Posterior vena cava (tissue), 2 donors: ENCODE data around the gene ANKRD13B. TPM values are rescaled to one million over a fixed set of nuclear protein-coding genes. Genes with fewer than 3 reads are reported as not detected.

Experiments
- DNase-seq: peaks from one replicate; pipeline ENCODE4 v3.0.0-alpha.2; 2020; ENCODE audit warnings: low spot score
- intact Hi-C, 2 donors: fragments of 100-400 bp; cut with DNase I; formaldehyde crosslinking; loops; one replicate each; pipeline versions ENCODE4 v1.14.1 to v1.14.2; 2022 to 2023
- total RNA-seq, 2 donors: library from RNA; stranded (reverse); fragmentation: NEBNext Ultra II Directional; extraction: Animal tissue kit (Norgen Biotek cat#: 25700); gene quantifications; one replicate each; pipeline ENCODE4 v1.2.1, GENCODE V29; 2021
- donor health status: DM: yes; HTN: yes; CAD: no.
- donor health status: DM: yes; HTN: yes; CAD: no.

Gene ANKRD13B
- total RNA-seq, 2 donors from 2014 or later: 11.2 to 11.5 TPM

DNA sequence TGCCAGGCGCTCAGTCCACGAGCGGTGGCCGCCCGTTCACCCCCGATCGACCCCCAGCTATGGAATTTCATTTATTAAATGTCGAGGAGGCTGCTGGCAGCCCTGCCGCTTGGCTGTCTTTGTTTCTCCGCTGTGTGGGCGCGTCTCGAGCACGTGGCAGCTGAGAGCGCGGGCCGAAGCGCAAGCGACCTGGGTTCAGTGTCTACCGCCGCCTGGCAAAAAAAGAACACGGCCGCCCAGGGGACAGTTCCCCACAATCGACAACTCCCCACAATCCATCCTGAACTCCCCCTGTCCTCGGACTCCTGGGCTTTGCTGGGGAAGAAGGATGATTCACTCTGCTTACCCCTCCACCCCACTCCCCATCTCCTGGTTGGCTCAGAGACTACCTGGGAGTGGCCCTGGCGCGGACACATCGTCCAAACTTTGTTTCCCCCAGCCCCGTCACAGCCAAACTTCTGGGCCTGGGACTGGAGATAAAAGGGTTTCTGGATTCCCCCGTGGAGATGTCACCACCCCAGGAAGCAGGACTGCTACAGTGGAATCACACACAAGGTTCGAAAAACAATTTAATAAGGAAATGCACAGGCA is 1.7 kb upstream of the ANKRD13B start:
- DNase-seq: peak; percentile 93
- intact Hi-C loops: no loop called here

DNA sequence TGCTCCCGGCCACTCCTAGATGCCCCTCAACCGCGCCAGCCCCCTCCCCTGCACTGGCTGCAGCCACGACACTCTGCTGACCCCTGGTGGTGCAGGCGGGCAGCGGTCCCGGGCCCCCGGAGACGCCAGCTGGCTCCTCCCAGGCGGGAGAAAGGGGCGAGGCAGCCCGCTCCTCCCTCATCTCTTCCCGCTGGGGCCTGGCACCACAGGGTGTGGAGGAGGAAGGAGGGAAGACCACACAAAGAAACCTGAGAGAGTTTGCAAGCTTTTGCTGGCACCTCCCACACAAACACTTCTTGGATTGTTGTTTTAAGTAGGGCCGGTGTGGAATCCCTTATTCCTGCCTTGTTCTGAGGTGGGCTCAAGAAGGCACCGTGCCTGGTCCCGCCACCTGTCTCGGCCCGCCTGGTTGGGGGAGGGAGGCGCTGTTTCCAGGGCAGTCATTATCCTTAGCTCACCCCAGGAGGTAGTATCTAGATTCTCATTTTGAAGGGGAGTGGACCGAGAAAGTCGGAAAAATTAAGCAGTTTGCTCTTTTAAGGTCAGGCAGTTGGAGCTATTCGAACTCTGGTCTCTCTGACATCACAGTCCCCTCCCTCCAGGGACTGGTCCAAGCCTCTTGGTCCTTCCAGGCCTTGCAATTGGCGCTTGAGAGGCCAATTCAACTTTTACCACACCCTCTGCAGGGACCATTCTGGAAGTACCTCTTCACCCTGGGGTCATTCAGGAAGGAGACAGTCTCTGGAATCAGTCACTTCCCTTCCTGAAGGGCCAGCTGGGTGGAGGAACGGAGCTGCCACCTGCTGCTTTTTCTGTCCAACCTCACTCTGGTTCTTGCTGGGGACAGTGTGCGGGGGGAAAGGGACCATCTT is 959 bp upstream of the ANKRD13B start:
- intact Hi-C loops: no loop called here
- peak; percentile 95 for DNase-seq

DNA sequence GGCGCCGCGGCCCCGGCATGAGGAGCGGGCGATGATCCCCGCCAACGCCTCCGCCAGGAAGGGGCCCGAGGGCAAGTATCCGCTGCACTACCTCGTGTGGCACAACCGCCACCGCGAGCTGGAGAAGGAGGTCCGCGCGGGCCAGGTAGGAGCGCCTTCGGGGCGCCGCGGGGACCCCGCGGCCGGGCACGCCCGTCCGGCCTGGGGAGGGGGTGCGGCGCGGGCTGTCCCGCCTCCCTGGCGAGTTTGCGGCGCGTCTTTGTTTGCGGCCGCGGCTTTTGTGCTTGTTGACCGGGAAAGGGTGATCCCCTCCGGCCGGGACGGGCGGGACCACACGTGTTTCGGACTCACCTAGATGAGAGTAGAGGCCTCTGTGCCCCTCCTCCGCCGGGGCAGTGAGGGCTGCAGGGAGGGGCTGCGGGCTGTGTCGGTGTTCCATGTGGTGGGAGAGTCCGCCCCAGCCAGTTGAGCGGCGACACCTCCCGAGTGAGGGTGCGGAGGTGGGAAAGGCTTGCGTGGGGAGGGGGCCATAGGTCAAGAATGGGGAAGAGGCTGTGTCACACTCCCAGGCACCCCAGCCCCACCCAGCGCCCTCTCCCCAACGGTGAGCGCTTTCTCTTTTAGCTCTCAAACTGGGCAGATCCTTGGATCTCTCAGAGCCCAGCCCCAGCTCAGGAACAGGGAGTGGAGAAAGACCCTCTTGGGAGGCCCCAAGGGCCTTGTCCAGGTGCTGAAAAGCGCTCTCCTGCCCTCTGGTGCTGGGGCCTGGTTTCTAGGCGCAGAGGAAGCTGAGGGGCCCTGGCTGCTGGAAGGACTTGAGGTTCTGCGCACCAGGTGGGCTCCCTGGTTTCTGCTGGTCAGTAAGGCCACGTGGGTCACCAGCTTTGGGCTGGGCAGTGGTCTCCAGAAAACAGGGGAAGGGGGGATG is 923 bp downstream of the ANKRD13B start:
- no peak for DNase-seq
- intact Hi-C loops: no loop called here

DNA sequence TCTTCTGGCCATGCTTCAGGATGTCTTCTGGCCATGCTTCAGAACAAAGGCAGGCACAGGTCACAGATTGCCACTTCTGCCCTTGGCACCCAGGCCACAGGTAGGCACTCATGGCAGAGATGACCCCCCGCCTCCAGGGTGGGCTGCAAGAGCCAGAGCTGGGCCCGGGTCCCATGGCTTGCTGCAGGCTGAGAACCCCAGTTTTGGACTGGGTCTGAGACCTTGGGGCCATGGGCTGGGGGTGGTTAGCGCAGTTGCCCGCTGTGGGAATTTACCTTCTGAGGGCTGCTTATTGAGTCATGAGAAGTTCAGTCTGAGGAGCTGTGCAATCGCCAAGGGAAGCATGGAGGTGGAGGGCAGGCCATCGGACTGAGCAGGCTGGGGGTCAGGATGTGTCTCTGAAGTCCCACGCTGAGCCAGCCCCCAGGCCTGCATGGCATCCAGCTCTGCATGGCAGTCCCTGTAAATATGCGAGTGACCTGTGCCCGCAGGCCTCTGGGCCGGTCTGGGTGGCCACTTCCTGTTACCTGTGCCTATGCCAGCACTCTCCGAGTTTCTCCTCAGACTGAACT is 1.7 kb downstream of the ANKRD13B start:
- DNase-seq: no peak
- intact Hi-C loops: no loop called here

DNA sequence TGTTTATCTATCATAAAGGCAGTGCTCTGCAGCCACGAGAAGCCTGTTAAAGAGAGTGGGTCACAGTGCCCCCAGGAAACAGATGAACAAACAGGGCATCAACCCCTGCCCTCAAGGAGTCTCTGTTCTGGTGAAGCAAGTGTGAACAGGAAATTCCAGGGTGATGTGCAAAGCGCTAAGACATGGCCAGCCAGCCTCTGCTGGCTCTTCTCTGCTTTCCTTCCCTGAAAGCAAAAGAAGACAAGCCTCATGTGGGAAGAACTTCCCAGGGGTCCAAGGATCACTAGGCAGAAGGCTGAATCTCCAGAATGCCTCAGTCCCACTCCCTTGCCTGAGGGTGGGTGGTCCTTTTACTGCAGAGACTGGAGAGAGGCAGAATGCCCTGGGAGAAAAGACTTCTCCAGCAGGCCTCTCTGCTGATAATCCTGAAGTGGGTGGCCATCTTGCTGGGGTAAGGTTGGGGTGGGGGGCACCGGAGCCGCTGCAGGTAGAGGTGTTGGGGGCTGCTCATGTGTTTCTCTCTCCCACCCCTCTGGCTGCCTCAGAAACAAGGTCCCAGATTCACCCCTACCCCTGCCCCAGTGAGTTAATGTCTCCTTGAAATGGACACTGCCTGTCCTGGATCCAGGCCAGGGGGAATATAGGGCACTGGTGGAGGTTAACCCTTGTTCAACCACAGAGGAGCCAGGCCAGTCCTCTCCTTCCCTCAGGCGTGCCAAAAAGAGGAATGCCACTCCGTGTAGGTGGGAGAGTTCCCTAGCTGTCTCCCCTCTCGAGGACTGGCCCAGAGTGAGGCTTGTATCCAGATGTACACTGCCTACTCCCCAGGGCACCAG is 2.4 kb downstream of the ANKRD13B start:
- DNase-seq: no peak
- intact Hi-C loops: no loop called here

DNA sequence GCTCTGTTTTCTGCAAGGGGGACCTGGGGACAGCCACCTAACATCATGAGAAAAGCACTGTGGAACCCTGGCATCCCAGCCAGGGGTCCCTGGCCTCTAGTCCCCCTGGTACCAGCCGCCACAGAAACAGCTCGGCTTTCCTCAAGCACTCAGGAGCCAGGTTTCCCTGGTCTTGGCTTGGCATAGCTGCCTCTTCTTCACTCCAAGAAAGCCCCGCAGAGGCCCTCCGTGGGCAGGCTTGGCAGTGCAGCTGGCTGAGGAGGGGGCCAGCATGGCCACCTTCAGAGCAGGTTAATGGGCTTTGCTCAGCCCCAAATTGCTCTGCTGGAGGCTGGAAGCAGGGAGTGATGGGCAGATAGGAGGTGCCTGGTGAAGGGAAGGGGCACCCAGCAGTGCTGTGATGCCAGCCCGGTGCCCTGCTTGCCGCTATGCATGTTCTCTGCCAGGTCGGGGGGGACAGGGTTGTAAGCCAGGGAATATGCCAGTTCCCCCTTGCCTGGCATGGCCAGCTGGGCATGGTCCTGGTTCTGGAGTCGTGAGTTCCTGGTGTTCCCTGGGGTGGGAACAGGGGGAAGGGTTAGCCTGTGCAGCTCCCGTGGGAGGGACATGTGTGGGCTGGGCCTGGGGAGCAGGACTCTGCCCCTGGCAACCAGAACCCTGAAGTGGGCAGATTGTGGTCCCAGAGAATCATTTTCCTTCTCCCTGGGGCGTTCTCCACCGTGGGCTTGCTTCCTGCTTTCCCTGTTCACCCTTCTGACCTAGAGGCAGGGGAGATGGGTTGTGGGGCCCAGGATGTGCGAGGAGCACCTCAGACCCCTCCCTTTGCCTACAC is 3.2 kb downstream of the ANKRD13B start:
- intact Hi-C loops: no loop called here
- no peak for DNase-seq

DNA sequence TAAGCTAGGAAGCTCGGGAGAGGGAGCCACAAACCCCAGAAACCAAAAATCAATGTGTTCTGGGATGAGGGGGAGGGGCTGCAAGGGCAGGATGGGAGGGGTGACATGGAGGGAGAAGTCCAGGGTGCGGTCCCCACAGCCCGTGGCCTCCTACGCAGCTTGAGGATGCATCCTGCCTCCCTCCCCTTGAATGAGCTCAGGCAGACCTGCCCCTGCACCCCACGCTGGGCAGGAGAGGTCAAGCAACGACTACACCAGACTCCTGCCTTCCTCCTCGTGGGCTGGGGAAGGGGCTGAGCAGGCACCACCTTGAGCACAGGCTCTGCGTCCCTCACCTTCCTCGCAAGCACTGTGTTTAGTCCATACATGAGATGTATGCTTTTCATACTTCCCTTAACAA is 3.9 kb downstream of the ANKRD13B start:
- no peak for DNase-seq
- intact Hi-C loops: no loop called here

DNA sequence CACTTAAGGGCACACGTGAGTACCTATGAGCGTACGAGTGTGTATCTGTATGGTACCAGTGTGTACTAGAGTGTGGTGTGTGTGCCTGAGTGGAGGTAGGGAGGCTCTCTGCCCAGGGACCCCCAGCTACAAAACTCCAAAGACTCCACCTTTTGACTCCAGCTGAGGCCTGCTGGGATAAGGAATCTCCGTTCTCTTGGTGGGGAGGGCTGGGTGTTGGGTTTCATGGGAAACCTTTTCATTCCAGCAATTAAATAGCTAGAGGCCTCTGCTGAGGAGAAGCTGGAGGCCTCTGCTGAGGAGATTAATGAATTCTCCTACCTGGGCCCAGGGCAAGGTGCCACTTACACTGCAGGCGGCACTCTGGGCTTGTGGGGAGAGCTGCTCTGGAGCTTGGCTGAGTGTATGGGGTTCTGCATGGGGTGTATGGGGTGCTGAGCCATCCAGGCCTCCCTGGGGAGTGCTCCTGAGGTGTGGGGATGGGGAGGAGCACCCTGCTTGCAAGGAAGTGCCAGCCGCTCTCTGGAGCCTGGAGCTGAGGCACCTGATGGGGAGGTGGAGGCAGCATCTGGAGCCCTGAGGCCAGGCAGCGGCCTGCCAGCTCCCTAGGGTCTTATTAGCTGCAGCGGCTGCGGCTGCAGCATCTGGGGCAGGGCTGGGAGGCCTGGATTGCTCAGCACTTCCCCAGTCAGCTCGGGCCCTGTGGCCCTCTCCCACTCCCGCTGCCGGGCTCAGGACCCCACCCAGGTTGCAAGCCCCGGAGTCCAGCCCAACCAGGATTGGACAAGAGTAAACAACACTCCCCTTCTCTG is 4.6 kb downstream of the ANKRD13B start:
- no peak for DNase-seq
- intact Hi-C loops: no loop called here

DNA sequence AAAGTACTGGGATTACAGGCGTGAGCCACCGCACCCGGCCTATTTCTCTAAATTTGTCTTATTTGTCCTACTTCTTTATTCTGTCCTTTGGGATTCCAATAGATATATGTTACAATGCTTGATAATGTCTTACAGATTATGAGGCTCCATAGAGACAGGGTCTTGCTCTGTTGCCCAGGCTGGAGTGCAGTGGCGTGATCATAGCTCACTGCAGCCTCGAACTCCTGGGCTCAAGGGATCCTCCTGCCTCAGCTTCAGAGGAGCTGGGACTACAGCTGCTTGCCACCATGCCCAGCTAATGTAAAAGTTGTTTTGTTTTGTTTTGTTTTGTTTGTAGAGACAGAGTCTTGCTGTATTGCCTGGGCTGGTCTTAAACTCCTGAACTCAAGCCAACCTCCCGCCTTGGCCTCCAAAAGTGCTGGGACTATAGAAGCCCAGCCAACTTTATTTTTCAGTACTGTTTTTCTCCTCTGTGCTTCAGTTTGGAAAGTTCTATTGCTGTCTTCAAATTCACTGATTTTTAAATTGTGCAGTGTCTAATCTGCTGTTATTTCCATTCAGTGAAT is 10.3 kb downstream of the ANKRD13B start:
- peak; percentile 60 for DNase-seq
- intact Hi-C loops: no loop called here

DNA sequence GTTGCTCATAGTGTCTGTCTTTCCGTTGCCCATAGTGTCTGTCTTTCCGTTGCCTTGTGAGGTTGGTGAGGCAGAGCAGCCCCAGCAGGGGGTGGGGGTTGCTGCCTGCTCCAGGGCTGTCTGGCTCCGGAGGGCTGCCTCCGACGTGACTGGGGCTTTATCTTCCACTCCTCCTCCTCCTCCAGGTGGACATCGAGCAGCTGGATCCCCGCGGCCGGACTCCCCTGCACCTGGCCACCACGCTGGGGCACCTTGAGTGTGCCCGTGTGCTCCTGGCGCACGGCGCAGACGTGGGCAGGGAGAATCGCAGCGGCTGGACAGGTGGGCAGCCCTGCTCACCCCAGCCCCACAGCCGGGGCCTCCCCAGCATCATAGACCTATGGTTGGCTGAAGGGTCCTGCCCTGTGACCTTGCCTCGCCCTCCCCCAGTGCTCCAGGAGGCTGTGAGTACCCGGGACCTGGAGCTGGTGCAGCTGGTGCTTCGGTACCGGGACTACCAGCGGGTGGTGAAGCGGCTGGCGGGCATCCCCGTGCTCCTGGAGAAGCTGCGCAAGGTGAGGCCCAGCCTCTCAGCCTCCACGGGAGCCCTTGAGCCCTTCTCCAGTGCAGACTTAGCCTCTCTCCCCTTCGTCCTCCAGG is 14.7 kb downstream of the ANKRD13B start:
- intact Hi-C loops: no loop called here
- DNase-seq: peak; percentile 63

DNA sequence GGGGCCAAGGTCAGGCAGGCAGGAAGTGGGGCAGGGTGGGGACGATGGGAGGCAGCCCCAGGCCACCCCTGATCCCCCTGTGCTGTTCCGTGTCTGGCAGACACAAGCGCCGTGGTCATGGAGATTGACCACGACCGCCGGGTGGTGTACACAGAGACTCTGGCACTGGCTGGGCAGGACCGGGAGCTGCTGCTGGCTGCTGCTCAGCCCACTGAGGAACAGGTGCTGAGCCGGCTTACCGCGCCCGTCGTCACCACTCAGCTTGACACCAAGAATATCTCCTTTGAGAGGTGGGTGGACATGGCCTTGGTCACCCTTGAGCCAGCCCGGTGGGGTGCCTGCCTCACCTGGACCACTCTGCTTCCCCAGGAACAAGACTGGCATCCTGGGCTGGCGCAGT is 16.1 kb downstream of the ANKRD13B start:
- intact Hi-C loops: no loop called here

DNA sequence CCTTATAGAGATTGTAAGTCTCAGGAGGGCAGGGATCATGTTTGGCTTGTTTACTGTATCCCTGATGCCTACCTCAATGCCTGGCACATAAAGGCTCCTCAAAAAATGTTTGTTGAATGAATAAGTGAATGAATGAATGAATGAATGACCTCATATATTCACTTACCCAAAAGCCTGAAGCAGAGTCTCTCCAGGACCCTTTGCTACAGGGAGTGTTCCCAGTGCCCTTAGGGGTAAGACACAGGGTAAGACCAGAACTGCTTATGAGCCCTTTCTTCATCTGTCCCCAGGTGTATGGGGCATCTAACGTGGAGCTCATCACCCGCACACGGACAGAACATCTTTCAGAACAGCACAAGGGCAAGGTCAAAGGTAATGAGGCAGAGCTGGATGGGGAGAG is 17.5 kb downstream of the ANKRD13B start:
- DNase-seq: no peak
- intact Hi-C loops: no loop called here

More for the DNA sequence above, 16.1 kb downstream of the ANKRD13B start:
- peak; percentile 75 for DNase-seq

DNA sequence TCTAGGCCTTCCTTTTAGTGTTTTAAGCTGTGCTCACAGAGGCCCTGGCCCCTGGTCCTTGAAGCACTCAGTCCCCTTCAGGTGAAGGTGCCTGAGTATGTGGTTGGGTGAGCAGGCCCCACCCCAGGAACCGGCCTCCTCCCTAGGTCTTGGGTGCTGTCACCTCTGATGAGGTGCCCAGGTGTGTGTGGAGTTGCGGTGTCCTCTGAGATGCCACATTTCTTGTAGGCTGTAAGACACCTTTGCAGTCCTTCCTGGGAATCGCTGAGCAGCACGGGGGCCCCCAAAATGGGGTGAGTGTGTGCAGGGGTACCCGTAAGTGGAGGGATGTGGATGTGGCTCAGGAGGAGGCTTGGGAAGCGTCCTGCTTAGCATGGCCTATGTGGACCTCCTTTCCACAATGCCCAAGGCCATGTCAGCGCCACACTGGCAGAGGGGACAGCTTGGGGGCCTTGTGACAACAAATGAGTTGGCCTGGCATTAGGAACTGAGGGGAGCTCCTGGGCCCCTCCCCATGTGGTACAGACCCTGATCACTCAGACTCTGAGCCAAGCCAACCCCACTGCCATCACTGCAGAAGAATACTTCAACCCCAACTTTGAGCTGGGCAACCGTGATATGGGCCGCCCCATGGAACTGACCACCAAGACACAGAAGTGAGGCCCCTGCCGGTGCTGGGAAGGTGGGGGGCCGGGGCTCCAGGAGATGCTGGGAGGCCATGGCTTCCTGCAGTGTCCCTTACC is 18.6 kb downstream of the ANKRD13B start:
- intact Hi-C loops: no loop called here
- peak; percentile 80 for DNase-seq

DNA sequence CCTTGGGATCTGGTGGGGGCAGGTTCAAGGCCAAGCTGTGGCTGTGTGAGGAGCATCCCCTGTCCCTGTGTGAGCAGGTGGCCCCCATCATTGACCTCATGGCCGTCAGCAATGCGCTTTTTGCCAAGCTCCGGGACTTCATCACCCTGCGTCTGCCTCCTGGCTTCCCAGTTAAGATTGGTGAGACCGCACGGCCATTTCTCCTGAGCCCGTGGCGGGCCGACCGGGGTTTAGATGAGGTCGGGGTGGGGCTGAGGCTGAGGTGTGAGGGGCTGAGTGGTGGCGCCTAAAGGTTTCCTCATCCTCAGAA is 19.1 kb downstream of the ANKRD13B start:
- DNase-seq: no peak
- intact Hi-C loops: no loop called here

DNA sequence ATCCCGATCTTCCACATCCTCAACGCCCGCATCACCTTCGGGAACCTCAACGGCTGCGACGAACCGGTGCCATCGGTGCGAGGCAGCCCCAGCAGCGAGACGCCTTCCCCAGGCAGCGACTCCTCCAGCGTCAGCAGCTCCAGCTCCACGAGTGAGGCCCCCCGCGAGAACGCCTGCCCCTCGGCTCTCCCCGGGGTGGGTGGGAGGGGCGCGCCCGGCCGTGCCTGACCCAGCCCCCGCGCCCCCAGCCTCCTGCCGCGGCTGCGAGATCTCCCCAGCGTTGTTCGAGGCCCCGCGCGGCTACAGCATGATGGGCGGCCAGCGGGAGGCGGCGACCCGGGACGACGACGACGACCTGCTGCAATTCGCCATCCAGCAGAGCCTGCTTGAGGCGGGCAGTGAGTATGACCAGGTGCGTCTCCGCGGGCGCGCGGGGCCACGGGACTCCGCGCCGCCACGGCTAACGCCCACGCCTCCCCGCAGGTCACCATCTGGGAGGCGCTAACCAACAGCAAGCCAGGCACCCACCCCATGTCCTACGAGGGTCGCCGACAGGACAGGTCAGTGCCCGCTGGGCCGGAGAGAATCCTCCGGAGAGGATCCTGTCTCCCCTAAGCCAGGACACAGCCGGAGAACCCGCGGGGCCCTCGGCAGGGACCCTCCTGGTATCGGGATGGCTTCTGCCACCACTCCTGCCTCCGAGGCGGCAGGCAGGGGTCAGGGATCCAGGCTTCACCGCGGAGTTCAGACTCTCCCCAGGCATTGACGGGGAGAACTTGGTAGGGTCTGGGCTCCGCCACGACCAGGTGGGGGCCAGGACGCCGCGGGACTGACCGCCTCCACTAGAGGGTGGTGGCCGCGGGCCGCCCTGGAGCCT is 19.7 kb downstream of the ANKRD13B start:
- no peak for DNase-seq
- intact Hi-C loops: no loop called here
